ENCODE results near the gene OSBPL5.

Gene OSBPL5

GRCh38 chr11:3088806-3089205 is 76.3 kb downstream of the OSBPL5 start:
- no peak overlapping the region for H3K9ac ChIP-seq (ENCODE audit: low read depth, low read length)
- no peak overlapping the region for H3K4me3 ChIP-seq (ENCODE audit: low read length)
- 93% methylated on average over 14 of the region's 14 CpGs for WGBS
- H3K36me3 ChIP-seq (ENCODE audit: insufficient read depth, low read length) = no peaks in the 10 kb centered on the region
- no peaks in the 10 kb centered on the region for H3K9me3 ChIP-seq (ENCODE audit: insufficient read depth, low read depth, low read length)
- no peak overlapping the region for H3K27ac ChIP-seq (ENCODE audit: low read depth, low read length)
- 0 out of 2 replicates have a peak, but pooled peaks cover 2% of the 10 kb centered on the region for H3K4me1 ChIP-seq (ENCODE audit: insufficient read depth, low read length)
- H3K27me3 ChIP-seq (ENCODE audit: insufficient read depth, low read length) = no peaks in the 10 kb centered on the region

- Histone ChIP-seq H3K4me1 (ENCODE audit: insufficient read depth, low read length) (0 out of 2 replicates have a peak, but pooled peaks cover 2% of the 10 kb centered on the region), H3K9ac (ENCODE audit: low read depth, low read length) (no peak overlapping the region), H3K9me3 (ENCODE audit: insufficient read depth, low read depth, low read length) (no peaks in the 10 kb centered on the region), H3K27me3 (ENCODE audit: insufficient read depth, low read length) (no peaks in the 10 kb centered on the region), H3K27ac (ENCODE audit: low read depth, low read length) (no peak overlapping the region), H3K4me3 (ENCODE audit: low read length) (no peak overlapping the region), H3K36me3 (ENCODE audit: insufficient read depth, low read length) (no peaks in the 10 kb centered on the region)
- WGBS = 84% methylated on average over 24 of the region's 24 CpGs
Observed at GRCh38 chr11:3087821-3088800, 77.0 kb downstream of the OSBPL5 start.

GRCh38 chr11:3087373-3087772 is 77.7 kb downstream of the OSBPL5 start:
- Histone ChIP-seq H3K36me3 (ENCODE audit: insufficient read depth, low read length) (no peaks in the 10 kb centered on the region), H3K27ac (ENCODE audit: low read depth, low read length) (no peak overlapping the region), H3K9ac (ENCODE audit: low read depth, low read length) (no peak overlapping the region), H3K9me3 (ENCODE audit: insufficient read depth, low read depth, low read length) (no peaks in the 10 kb centered on the region), H3K4me3 (ENCODE audit: low read length) (no peak overlapping the region), H3K4me1 (ENCODE audit: insufficient read depth, low read length) (0 out of 2 replicates have a peak, but pooled peaks cover 2% of the 10 kb centered on the region), H3K27me3 (ENCODE audit: insufficient read depth, low read length) (no peaks in the 10 kb centered on the region)
- 94% methylated on average over 8 of the region's 11 CpGs for WGBS

GRCh38 chr11:3086671-3087150 is 78.4 kb downstream of the OSBPL5 start:
- no peaks in the 10 kb centered on the region for H3K27me3 ChIP-seq (ENCODE audit: insufficient read depth, low read length)
- H3K36me3 ChIP-seq (ENCODE audit: insufficient read depth, low read length) = no peaks in the 10 kb centered on the region
- no peaks in the 10 kb centered on the region for H3K9me3 ChIP-seq (ENCODE audit: insufficient read depth, low read depth, low read length)
- no peak overlapping the region for H3K9ac ChIP-seq (ENCODE audit: low read depth, low read length)
- no peak overlapping the region for H3K4me3 ChIP-seq (ENCODE audit: low read length)
- 91% methylated on average over 9 of the region's 9 CpGs for WGBS
- 0 out of 2 replicates have a peak, but pooled peaks cover 2% of the 10 kb centered on the region for H3K4me1 ChIP-seq (ENCODE audit: insufficient read depth, low read length)
- H3K27ac ChIP-seq (ENCODE audit: low read depth, low read length) = no peak overlapping the region

- Histone ChIP-seq H3K4me3 (ENCODE audit: low read length) (no peak overlapping the region), H3K27me3 (ENCODE audit: insufficient read depth, low read length) (no peaks in the 10 kb centered on the region), H3K9me3 (ENCODE audit: insufficient read depth, low read depth, low read length) (no peaks in the 10 kb centered on the region), H3K36me3 (ENCODE audit: insufficient read depth, low read length) (no peaks in the 10 kb centered on the region), H3K9ac (ENCODE audit: low read depth, low read length) (no peak overlapping the region), H3K27ac (ENCODE audit: low read depth, low read length) (no peak overlapping the region), H3K4me1 (ENCODE audit: insufficient read depth, low read length) (no peaks in the 10 kb centered on the region)
- 86% methylated on average over 8 of the region's 8 CpGs for WGBS
Observed at GRCh38 chr11:3086114-3086513, 79.0 kb downstream of the OSBPL5 start.

GRCh38 chr11:3085052-3085451 is 80.1 kb downstream of the OSBPL5 start:
- Histone ChIP-seq H3K27me3 (ENCODE audit: insufficient read depth, low read length) (no peaks in the 10 kb centered on the region), H3K9me3 (ENCODE audit: insufficient read depth, low read depth, low read length) (no peaks in the 10 kb centered on the region), H3K9ac (ENCODE audit: low read depth, low read length) (no peak overlapping the region), H3K4me3 (ENCODE audit: low read length) (no peak overlapping the region), H3K4me1 (ENCODE audit: insufficient read depth, low read length) (no peaks in the 10 kb centered on the region), H3K36me3 (ENCODE audit: insufficient read depth, low read length) (no peaks in the 10 kb centered on the region), H3K27ac (ENCODE audit: low read depth, low read length) (no peak overlapping the region)
- WGBS = 90% methylated on average over 5 of the region's 5 CpGs

GRCh38 chr11:3083321-3083720 is 81.8 kb downstream of the OSBPL5 start:
- 97% methylated on average over 8 of the region's 8 CpGs for WGBS
- Histone ChIP-seq H3K9me3 (ENCODE audit: insufficient read depth, low read depth, low read length) (no peaks in the 10 kb centered on the region), H3K4me1 (ENCODE audit: insufficient read depth, low read length) (no peaks in the 10 kb centered on the region), H3K4me3 (ENCODE audit: low read length) (no peak overlapping the region), H3K27ac (ENCODE audit: low read depth, low read length) (no peak overlapping the region), H3K9ac (ENCODE audit: low read depth, low read length) (no peak overlapping the region), H3K27me3 (ENCODE audit: insufficient read depth, low read length) (no peaks in the 10 kb centered on the region), H3K36me3 (ENCODE audit: insufficient read depth, low read length) (no peaks in the 10 kb centered on the region)

GRCh38 chr11:3081386-3081751 is 83.7 kb downstream of the OSBPL5 start:
- H3K27me3 ChIP-seq (ENCODE audit: insufficient read depth, low read length) = no peaks in the 10 kb centered on the region
- 96% methylated on average over 6 of the region's 6 CpGs for WGBS
- no peaks in the 10 kb centered on the region for H3K4me1 ChIP-seq (ENCODE audit: insufficient read depth, low read length)
- no peak overlapping the region for H3K27ac ChIP-seq (ENCODE audit: low read depth, low read length)
- H3K4me3 ChIP-seq (ENCODE audit: low read length) = no peak overlapping the region
- no peaks in the 10 kb centered on the region for H3K36me3 ChIP-seq (ENCODE audit: insufficient read depth, low read length)
- no peak overlapping the region for H3K9ac ChIP-seq (ENCODE audit: low read depth, low read length)
- no peaks in the 10 kb centered on the region for H3K9me3 ChIP-seq (ENCODE audit: insufficient read depth, low read depth, low read length)

GRCh38 chr11:3080733-3081385 is 84.3 kb downstream of the OSBPL5 start:
- H3K27me3 ChIP-seq (ENCODE audit: insufficient read depth, low read length) = no peaks in the 10 kb centered on the region
- no peaks in the 10 kb centered on the region for H3K9me3 ChIP-seq (ENCODE audit: insufficient read depth, low read depth, low read length)
- H3K4me1 ChIP-seq (ENCODE audit: insufficient read depth, low read length) = no peaks in the 10 kb centered on the region
- H3K36me3 ChIP-seq (ENCODE audit: insufficient read depth, low read length) = no peaks in the 10 kb centered on the region
- no peak overlapping the region for H3K4me3 ChIP-seq (ENCODE audit: low read length)
- H3K27ac ChIP-seq (ENCODE audit: low read depth, low read length) = no peak overlapping the region
- H3K9ac ChIP-seq (ENCODE audit: low read depth, low read length) = no peak overlapping the region
- WGBS = 92% methylated on average over 12 of the region's 13 CpGs

GRCh38 chr11:3080104-3080503 is 85.0 kb downstream of the OSBPL5 start:
- H3K27ac ChIP-seq (ENCODE audit: low read depth, low read length) = no peak overlapping the region
- no peaks in the 10 kb centered on the region for H3K9me3 ChIP-seq (ENCODE audit: insufficient read depth, low read depth, low read length)
- H3K4me1 ChIP-seq (ENCODE audit: insufficient read depth, low read length) = no peaks in the 10 kb centered on the region
- no peaks in the 10 kb centered on the region for H3K36me3 ChIP-seq (ENCODE audit: insufficient read depth, low read length)
- no CpG with 5 or more reads among the region's 1 CpG for WGBS
- H3K4me3 ChIP-seq (ENCODE audit: low read length) = no peak overlapping the region
- H3K27me3 ChIP-seq (ENCODE audit: insufficient read depth, low read length) = no peaks in the 10 kb centered on the region
- H3K9ac ChIP-seq (ENCODE audit: low read depth, low read length) = no peak overlapping the region

- no peak overlapping the region for H3K9ac ChIP-seq (ENCODE audit: low read depth, low read length)
- H3K27ac ChIP-seq (ENCODE audit: low read depth, low read length) = no peak overlapping the region
- H3K4me1 ChIP-seq (ENCODE audit: insufficient read depth, low read length) = no peaks in the 10 kb centered on the region
- no peaks in the 10 kb centered on the region for H3K36me3 ChIP-seq (ENCODE audit: insufficient read depth, low read length)
- WGBS = 86% methylated on average over 16 of the region's 16 CpGs
- H3K27me3 ChIP-seq (ENCODE audit: insufficient read depth, low read length) = no peaks in the 10 kb centered on the region
- no peaks in the 10 kb centered on the region for H3K9me3 ChIP-seq (ENCODE audit: insufficient read depth, low read depth, low read length)
- H3K4me3 ChIP-seq (ENCODE audit: low read length) = no peak overlapping the region
Observed at GRCh38 chr11:3077846-3078440, 87.2 kb downstream of the OSBPL5 start.
